Measurements from ENCODE around the gene DCAF6.

DNA sequence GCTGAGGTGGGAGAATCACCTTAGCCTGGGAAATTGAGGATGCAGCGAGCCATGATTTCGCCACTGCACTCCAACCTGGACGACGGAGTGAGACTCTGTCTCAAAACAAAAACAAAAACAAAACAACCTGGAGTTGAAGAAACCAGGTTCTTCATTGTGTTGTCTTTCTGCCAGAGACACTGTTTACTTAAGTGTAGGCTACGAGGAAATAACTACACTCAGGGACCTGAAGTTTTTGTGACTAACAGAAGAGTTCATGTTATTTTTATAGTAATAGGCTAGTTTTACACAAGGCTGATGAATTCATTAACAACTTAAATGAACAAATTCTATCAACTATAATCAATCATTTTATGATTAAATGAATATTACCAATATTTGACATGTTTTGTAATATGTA, 98.9 kb downstream of the DCAF6 start:
- TF ChIP-seq, protein P1, sequence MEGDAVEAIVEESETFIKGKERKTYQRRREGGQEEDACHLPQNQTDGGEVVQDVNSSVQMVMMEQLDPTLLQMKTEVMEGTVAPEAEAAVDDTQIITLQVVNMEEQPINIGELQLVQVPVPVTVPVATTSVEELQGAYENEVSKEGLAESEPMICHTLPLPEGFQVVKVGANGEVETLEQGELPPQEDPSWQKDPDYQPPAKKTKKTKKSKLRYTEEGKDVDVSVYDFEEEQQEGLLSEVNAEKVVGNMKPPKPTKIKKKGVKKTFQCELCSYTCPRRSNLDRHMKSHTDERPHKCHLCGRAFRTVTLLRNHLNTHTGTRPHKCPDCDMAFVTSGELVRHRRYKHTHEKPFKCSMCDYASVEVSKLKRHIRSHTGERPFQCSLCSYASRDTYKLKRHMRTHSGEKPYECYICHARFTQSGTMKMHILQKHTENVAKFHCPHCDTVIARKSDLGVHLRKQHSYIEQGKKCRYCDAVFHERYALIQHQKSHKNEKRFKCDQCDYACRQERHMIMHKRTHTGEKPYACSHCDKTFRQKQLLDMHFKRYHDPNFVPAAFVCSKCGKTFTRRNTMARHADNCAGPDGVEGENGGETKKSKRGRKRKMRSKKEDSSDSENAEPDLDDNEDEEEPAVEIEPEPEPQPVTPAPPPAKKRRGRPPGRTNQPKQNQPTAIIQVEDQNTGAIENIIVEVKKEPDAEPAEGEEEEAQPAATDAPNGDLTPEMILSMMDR (IDR thresholded peaks at IDR 0.05; ENCODE audit: low read length) = no peak
- no peak for TF ChIP-seq EZH2 (IDR thresholded peaks at IDR 0.05; ENCODE audit: borderline replicate concordance, low read length)
